ENCODE results near the gene TLN1. TPM values are rescaled to one million over a fixed set of nuclear protein-coding genes. Genes with fewer than 3 reads are reported as not detected.
A peak's percentile ranks its signal among the peaks of the same experiment; 100 is the strongest.

Gene TLN1
- total RNA-seq, 4 donors from 2014 or later, result 142 to 245 (median 184) TPM

DNA sequence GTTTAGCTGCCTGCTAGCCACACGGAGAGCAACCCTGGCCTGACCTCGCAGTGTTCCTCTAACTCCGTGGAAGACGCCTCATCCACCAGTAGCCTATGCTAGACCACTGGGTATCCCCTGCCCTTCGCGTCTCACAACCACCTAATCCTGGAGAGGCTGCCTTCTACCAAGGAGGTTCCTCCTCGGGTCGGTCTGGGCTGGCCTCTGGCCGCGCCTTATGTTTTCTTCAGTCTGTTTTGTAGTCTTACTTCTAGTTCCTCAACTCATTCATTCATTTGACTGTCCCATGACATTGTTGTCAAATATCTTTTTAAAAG is 40.7 kb downstream of the TLN1 start:
- no peak for DNase-seq
- Histone ChIP-seq H3K27ac (peak overlapping the region; percentile 85 to 94 (median 87)), H3K4me3 (replicated peaks in 1 of 3) (peak overlapping the region in 2 of 3 donors; percentile 78 to 92), H3K27me3 (no peaks in the 10 kb centered on the region), H3K4me1 (peaks cover 9 to 12% of the 10 kb centered on the region in 2 donors), H3K9me3 (no peaks in the 10 kb centered on the region), H3K36me3 (no peaks in the 10 kb centered on the region)
- intact Hi-C loops (cut with DNase I), result no loop called here
- TF ChIP-seq, protein P1, sequence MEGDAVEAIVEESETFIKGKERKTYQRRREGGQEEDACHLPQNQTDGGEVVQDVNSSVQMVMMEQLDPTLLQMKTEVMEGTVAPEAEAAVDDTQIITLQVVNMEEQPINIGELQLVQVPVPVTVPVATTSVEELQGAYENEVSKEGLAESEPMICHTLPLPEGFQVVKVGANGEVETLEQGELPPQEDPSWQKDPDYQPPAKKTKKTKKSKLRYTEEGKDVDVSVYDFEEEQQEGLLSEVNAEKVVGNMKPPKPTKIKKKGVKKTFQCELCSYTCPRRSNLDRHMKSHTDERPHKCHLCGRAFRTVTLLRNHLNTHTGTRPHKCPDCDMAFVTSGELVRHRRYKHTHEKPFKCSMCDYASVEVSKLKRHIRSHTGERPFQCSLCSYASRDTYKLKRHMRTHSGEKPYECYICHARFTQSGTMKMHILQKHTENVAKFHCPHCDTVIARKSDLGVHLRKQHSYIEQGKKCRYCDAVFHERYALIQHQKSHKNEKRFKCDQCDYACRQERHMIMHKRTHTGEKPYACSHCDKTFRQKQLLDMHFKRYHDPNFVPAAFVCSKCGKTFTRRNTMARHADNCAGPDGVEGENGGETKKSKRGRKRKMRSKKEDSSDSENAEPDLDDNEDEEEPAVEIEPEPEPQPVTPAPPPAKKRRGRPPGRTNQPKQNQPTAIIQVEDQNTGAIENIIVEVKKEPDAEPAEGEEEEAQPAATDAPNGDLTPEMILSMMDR (IDR thresholded peaks at IDR 0.05), result no peak
- no peak for TF ChIP-seq POLR2A (IDR thresholded peaks at IDR 0.05)
- WGBS, 2 donors, result 32 to 39% methylated on average over 10 of the region's 10 CpGs

- 0 to 1% methylated on average over 25 to 37 of the region's 61 CpGs for WGBS, 2 donors
- intact Hi-C loops (cut with DNase I), result no loop called here
These were observed 41.2 kb downstream of the TLN1 start for GRCh38 chr9:35690614-35691333.

DNA sequence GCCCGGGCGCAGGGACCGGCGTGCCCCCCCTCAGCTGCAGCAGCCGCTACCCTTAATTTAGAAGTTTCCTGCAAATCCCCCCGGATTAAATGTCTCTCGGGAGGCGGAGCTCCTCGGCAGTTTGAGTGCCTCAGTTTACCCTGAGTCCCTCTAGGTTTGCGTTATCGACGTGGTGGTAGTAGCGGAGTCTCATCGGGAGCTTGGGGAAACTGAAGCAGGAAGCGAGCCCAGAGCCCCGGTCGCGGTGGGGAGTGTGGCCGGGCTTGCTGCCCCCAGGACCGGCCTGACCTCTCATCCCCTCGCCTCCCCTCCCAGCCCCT is 41.7 kb downstream of the TLN1 start:
- intact Hi-C loops (cut with DNase I), result no loop called here
- DNase-seq, result no peak
- Histone ChIP-seq H3K4me1 (peaks cover 5 to 6% of the 10 kb centered on the region in 2 donors), H3K4me3 (replicated peaks in 1 of 3) (peak overlapping the region in 2 of 3 donors; percentile 55 to 78), H3K36me3 (no peaks in the 10 kb centered on the region), H3K9me3 (no peaks in the 10 kb centered on the region), H3K27me3 (no peaks in the 10 kb centered on the region), H3K27ac (peak overlapping the region; percentile 85 to 94 (median 87))
- WGBS, 2 donors, result 0% methylated on average over 3 to 10 of the region's 21 CpGs
- TF ChIP-seq, protein P1 (IDR thresholded peaks at IDR 0.05), result no peak
- TF ChIP-seq POLR2A (IDR thresholded peaks at IDR 0.05), result no peak

More at GRCh38 chr9:35690614-35691333, 41.2 kb downstream of the TLN1 start:
- Histone ChIP-seq H3K9me3 (no peaks in the 10 kb centered on the region), H3K27me3 (no peaks in the 10 kb centered on the region), H3K4me1 (peaks cover 5 to 7% of the 10 kb centered on the region in 2 donors), H3K27ac (peak overlapping the region; percentile 85 to 94 (median 87)), H3K36me3 (no peaks in the 10 kb centered on the region), H3K4me3 (replicated peaks in 1 of 3) (peak overlapping the region in 2 of 3 donors; percentile 78 to 92)
- TF ChIP-seq POLR2A (IDR thresholded peaks at IDR 0.05), result peak in 1 of 2 donors; percentile 44
- TF ChIP-seq, protein P1 (IDR thresholded peaks at IDR 0.05), result no peak
- peak; percentile 64 to 75 for DNase-seq

GRCh38 chr9:35689542-35690293 is 42.3 kb downstream of the TLN1 start, which contains the start of gene TPM2:
TSS of gene TPM2 (minus strand) at chr9:35689925. CDS start at chr9:35689817, 108 bp downstream.
- H3K27ac ChIP-seq, result peak within 1 kb of the TSS; percentile 85 to 94 (median 87)
- peak; percentile 28 for DNase-seq
- no peaks in the 10 kb centered on the region for H3K27me3 ChIP-seq
- TF ChIP-seq, protein P1 (IDR thresholded peaks at IDR 0.05), result no peak
- no peak for TF ChIP-seq POLR2A (IDR thresholded peaks at IDR 0.05)
- H3K4me3 ChIP-seq (replicated peaks in 1 of 3), result peak within 1 kb of the TSS in 2 of 3 donors; percentile 78 to 92
- no peaks in the 10 kb centered on the region for H3K9me3 ChIP-seq
- WGBS, 2 donors, result 39 to 42% methylated on average over 19 to 41 of the region's 61 CpGs
- H3K4me1 ChIP-seq, result peaks cover 5 to 6% of the 10 kb centered on the region in 2 donors
- intact Hi-C loops (cut with DNase I), result no loop called here
- peaks cover 0 to 5% of the 10 kb centered on the region in 2 donors for H3K36me3 ChIP-seq

All from thyroid gland (tissue), 4 donors.